Keratinocyte (primary cell): ENCODE results near the gene NOTCH4. TPM values are rescaled to one million over a fixed set of nuclear protein-coding genes. Genes with fewer than 3 reads are reported as not detected.

Experiments used
- DNase-seq: peaks from one replicate; pipeline ENCODE4 v3.0.0-alpha.2; 2011; ENCODE audit warnings: low read depth, missing footprints, low spot score
- FAIRE-seq: peaks from 2 replicates; lab custom pipeline; 2011; peaks lifted over from hg19 to GRCh38; lab: Jason Lieb, UNC
- H2AFZ ChIP-seq: 2 replicates; pipeline ENCODE4 v1.6.0; 2012; ENCODE audit warnings: low read length, control low read depth, inconsistent platforms; ENCODE audit not compliant: control insufficient read depth
- H3K27ac ChIP-seq: 2 replicates; pipeline ENCODE4 v1.5.1; 2011; ENCODE audit warnings: low read length; ENCODE audit not compliant: control insufficient read depth, insufficient read depth
- H3K27me3 ChIP-seq: 3 replicates; pipeline ENCODE4 v1.6.0; 2011; ENCODE audit warnings: low read length; ENCODE audit not compliant: control insufficient read depth, insufficient read depth; ENCODE audit errors: extremely low read depth
- H3K36me3 ChIP-seq, 2 experiments: 2 replicates in 1 of 2; 3 replicates in 1 of 2; pipeline ENCODE4 v1.5.1; 2011; ENCODE audit warnings: low read length in 2 of 2, mild to moderate bottlenecking in 1 of 2; ENCODE audit not compliant: control insufficient read depth in 2 of 2, insufficient read depth in 2 of 2; ENCODE audit errors: extremely low read depth in 1 of 2
- H3K4me1 ChIP-seq: 3 replicates; pipeline ENCODE4 v1.5.1; 2011; ENCODE audit warnings: low read length; ENCODE audit not compliant: control insufficient read depth, insufficient read depth; ENCODE audit errors: extremely low read depth
- H3K4me2 ChIP-seq: 3 replicates; pipeline ENCODE4 v1.6.0; 2011; ENCODE audit warnings: low read depth, low read length; ENCODE audit not compliant: control insufficient read depth, insufficient read depth; ENCODE audit errors: extremely low read depth
- H3K4me3 ChIP-seq, 3 experiments: fragments of 200-600 bp in 1 of 3; sonication (generic) in 1 of 3; 2 replicates in 2 of 3; 3 replicates in 1 of 3; pipeline ENCODE4 v1.5.1; 2011 to 2016; ENCODE audit warnings: low read length in 3 of 3, mild to moderate bottlenecking in 3 of 3, control low read depth in 2 of 3, inconsistent platforms in 1 of 3, low read depth in 1 of 3, mixed read lengths in 1 of 3, mixed run types in 1 of 3, moderate library complexity in 1 of 3; ENCODE audit not compliant: control insufficient read depth in 2 of 3, insufficient read depth in 2 of 3; ENCODE audit errors: extremely low read depth in 1 of 3
- H3K79me2 ChIP-seq: 2 replicates; pipeline ENCODE4 v1.6.0; 2012; ENCODE audit warnings: low read length; ENCODE audit not compliant: control insufficient read depth, insufficient read depth
- H3K9ac ChIP-seq: 3 replicates; pipeline ENCODE4 v1.6.0; 2011; ENCODE audit warnings: low read length; ENCODE audit not compliant: control insufficient read depth, insufficient read depth; ENCODE audit errors: extremely low read depth
- H3K9me1 ChIP-seq: 3 replicates; pipeline ENCODE4 v1.6.0; 2011; ENCODE audit warnings: low read length; ENCODE audit not compliant: control insufficient read depth, insufficient read depth; ENCODE audit errors: extremely low read depth
- H3K9me3 ChIP-seq: 2 replicates; pipeline ENCODE4 v1.5.1; 2012; ENCODE audit warnings: low read depth, low read length; ENCODE audit not compliant: control insufficient read depth
- H4K20me1 ChIP-seq: 3 replicates; pipeline ENCODE4 v1.6.0; 2011; ENCODE audit warnings: low read length; ENCODE audit not compliant: control insufficient read depth, insufficient read depth; ENCODE audit errors: extremely low read depth
- CTCF ChIP-seq, 3 experiments: IDR thresholded peaks in 1 of 3; conservative IDR thresholded peaks in 1 of 3; optimal IDR thresholded peaks in 1 of 3; 2 replicates in 2 of 3; 3 replicates in 1 of 3; pipeline versions ENCODE3 to v1.5.1; 2011; ENCODE audit warnings: low read length in 3 of 3, mild to moderate bottlenecking in 3 of 3, moderate library complexity in 2 of 3, control low read depth in 1 of 3, inconsistent platforms in 1 of 3; ENCODE audit not compliant: insufficient read depth in 2 of 3; ENCODE audit errors: extremely low read depth in 1 of 3
- EZH2 ChIP-seq: IDR thresholded peaks from one replicate; pipeline ENCODE4 v1.6.1; 2012; ENCODE audit warnings: inconsistent platforms, mild to moderate bottlenecking, low read length, moderate library complexity
- dilution Hi-C: fragments of 300-500 bp; cut with MboI; formaldehyde crosslinking; loops from one replicate; pipeline ENCODE4 v1.7.0; 2020; ENCODE audit warnings: low sequenced_read_pairs; ENCODE audit not compliant: extremely low pct_ligation_motif_present
- polyA plus RNA-seq, 5 experiments: library from polyadenylated mRNA; depleted of rRNA in 3 of 5; stranded (reverse) in 3 of 5; stranded (forward) in 1 of 5; unstranded in 1 of 5; fragments of >200 nt; gene quantifications; 1 replicate in 1 of 5; 2 replicates in 3 of 5; 3 replicates in 1 of 5; pipeline versions ENCODE4 v1.2.1 to v1.2.3, GENCODE V29; 2011 to 2012; ENCODE audit warnings: missing spikeins in 2 of 5, low read depth in 1 of 5, low replicate concordance in 1 of 5

Gene NOTCH4
- polyA plus RNA-seq, 1 donor (not counting 4 experiments of a cell fraction or from before 2014, with no cell fraction given), result 0.07 TPM

GRCh38 chr6:32164295-32164694 lies 59.6 kb downstream of the NOTCH4 start, which contains the start of gene EGFL8:
Gene EGFL8 (plus strand): TSS chr6:32164595. CDS start chr6:32166166, 1,571 bp downstream.
- Histone ChIP-seq H3K9me1 (no peaks in the 10 kb centered on the region), H3K9me3 (no peaks in the 10 kb centered on the region), H3K9ac (no peak within 1 kb of the TSS), H3K4me1 (no peaks in the 10 kb centered on the region), H3K27me3 (no peaks in the 10 kb centered on the region), H3K4me2 (no peak within 1 kb of the TSS), H3K4me3 (no peak within 1 kb of the TSS), H3K79me2 (no peaks in the 10 kb centered on the region), H3K36me3 (peaks cover 11 to 13% of the 10 kb centered on the region in 2 experiments), H4K20me1 (no peaks in the 10 kb centered on the region), H2AFZ (no peak within 1 kb of the TSS), H3K27ac (no peak within 1 kb of the TSS)
- TF ChIP-seq EZH2 (no peak), CTCF (optimal IDR thresholded peaks at IDR 0.05 in 1 of 3, IDR thresholded peaks at IDR 0.05 in 1 of 3, conservative IDR thresholded peaks at IDR 0.05 in 1 of 3; ENCODE audit: extremely low read depth in 1 of 3, insufficient read depth in 2 of 3, low read length in 3 of 3) (no peak)
- FAIRE-seq, result no peak
- dilution Hi-C loops, result no loop called here
- no peak for DNase-seq

GRCh38 chr6:32163559-32164258 lies 60.2 kb downstream of the NOTCH4 start:
- no peak overlapping the region for H3K9ac ChIP-seq
- no peaks in the 10 kb centered on the region for H3K27me3 ChIP-seq
- H3K27ac ChIP-seq, result no peak overlapping the region
- H2AFZ ChIP-seq, result no peak overlapping the region
- no peak for FAIRE-seq
- dilution Hi-C loops, result no loop called here
- H3K4me1 ChIP-seq, result no peaks in the 10 kb centered on the region
- H3K4me2 ChIP-seq, result no peak overlapping the region
- H3K9me3 ChIP-seq, result no peaks in the 10 kb centered on the region
- H4K20me1 ChIP-seq, result no peaks in the 10 kb centered on the region
- TF ChIP-seq EZH2, result no peak
- TF ChIP-seq CTCF (optimal IDR thresholded peaks at IDR 0.05 in 1 of 3, IDR thresholded peaks at IDR 0.05 in 1 of 3, conservative IDR thresholded peaks at IDR 0.05 in 1 of 3; ENCODE audit: extremely low read depth in 1 of 3, insufficient read depth in 2 of 3, low read length in 3 of 3), result no peak
- H3K79me2 ChIP-seq, result no peaks in the 10 kb centered on the region
- no peak overlapping the region for H3K4me3 ChIP-seq
- H3K36me3 ChIP-seq, result peaks cover 10 to 13% of the 10 kb centered on the region in 2 experiments
- no peaks in the 10 kb centered on the region for H3K9me1 ChIP-seq
- DNase-seq, result no peak
